Endothelial cell (in vitro differentiated cells): ENCODE data around the gene CDHR2. TPM values are rescaled to one million over a fixed set of nuclear protein-coding genes. Genes with fewer than 3 reads are reported as not detected.

ENCODE experiments used
- DNase-seq: peaks from one replicate; pipeline ENCODE4 v3.0.0; 2021; ENCODE audit warnings: low spot score
- H3K27ac Mint-ChIP-seq: one replicate; pipeline ENCODE4 v1.8.0; 2021; ENCODE audit warnings: mixed read lengths, inconsistent platforms; ENCODE audit not compliant: unreplicated experiment
- H3K27me3 Mint-ChIP-seq: one replicate; pipeline ENCODE4 v1.8.0; 2021; ENCODE audit warnings: mild to moderate bottlenecking, moderate library complexity, mixed read lengths, inconsistent platforms; ENCODE audit not compliant: unreplicated experiment
- H3K36me3 Mint-ChIP-seq: one replicate; pipeline ENCODE4 v1.8.0; 2021; ENCODE audit warnings: mild to moderate bottlenecking, low read depth, mixed read lengths, inconsistent platforms; ENCODE audit not compliant: unreplicated experiment
- H3K4me1 Mint-ChIP-seq: one replicate; pipeline ENCODE4 v1.8.0; 2021; ENCODE audit warnings: mild to moderate bottlenecking, mixed read lengths, inconsistent platforms; ENCODE audit not compliant: unreplicated experiment
- H3K4me3 Mint-ChIP-seq: one replicate; pipeline ENCODE4 v1.8.0; 2021; ENCODE audit warnings: mild to moderate bottlenecking, mixed read lengths, inconsistent platforms; ENCODE audit not compliant: unreplicated experiment
- H3K9me3 Mint-ChIP-seq: one replicate; pipeline ENCODE4 v1.8.0; 2021; ENCODE audit warnings: mixed read lengths, inconsistent platforms; ENCODE audit not compliant: unreplicated experiment
- CTCF ChIP-seq: fragments of 200-600 bp; sonication (generic); IDR thresholded peaks from one replicate; pipeline ENCODE4 v1.5.0; 2021; ENCODE audit warnings: antibody characterized with exemption; ENCODE audit not compliant: unreplicated experiment
- total RNA-seq: library from RNA; stranded (reverse); fragmentation: NEBNext Ultra II Directional; extraction: Animal tissue kit (Norgen Biotek cat#: 25700); gene quantifications from one replicate; pipeline ENCODE4 v1.2.1, GENCODE V29; 2021; ENCODE audit not compliant: unreplicated experiment

Gene CDHR2
- total RNA-seq, 1 donor from 2014 or later, result 0.85 TPM

- Mint-ChIP-seq H3K9me3 (no peaks in the 10 kb centered on the region), H3K27ac (no peak overlapping the region), H3K36me3 (no peaks in the 10 kb centered on the region), H3K4me3 (no peak overlapping the region), H3K4me1 (peaks cover 10% of the 10 kb centered on the region), H3K27me3 (peaks cover 16% of the 10 kb centered on the region)
- TF ChIP-seq CTCF, result no peak
- DNase-seq, result no peak
These were observed 77.1 kb downstream of the CDHR2 start for GRCh38 chr5:176625966-176626875.

- no peak for DNase-seq
- Mint-ChIP-seq H3K4me3 (no peak overlapping the region), H3K36me3 (no peaks in the 10 kb centered on the region), H3K9me3 (no peaks in the 10 kb centered on the region), H3K27me3 (peaks cover 16% of the 10 kb centered on the region), H3K4me1 (peaks cover 12% of the 10 kb centered on the region), H3K27ac (no peak overlapping the region)
- TF ChIP-seq CTCF, result no peak
These were observed 77.7 kb downstream of the CDHR2 start for GRCh38 chr5:176626876-176627236.

- Mint-ChIP-seq H3K36me3 (no peaks in the 10 kb centered on the region), H3K9me3 (no peaks in the 10 kb centered on the region), H3K27ac (no peak overlapping the region), H3K4me3 (no peak overlapping the region), H3K4me1 (peaks cover 12% of the 10 kb centered on the region), H3K27me3 (peaks cover 14% of the 10 kb centered on the region)
- no peak for TF ChIP-seq CTCF
- no peak for DNase-seq
These were observed 78.4 kb downstream of the CDHR2 start for GRCh38 chr5:176627582-176627981.

GRCh38 chr5:176628406-176629228 lies 79.5 kb downstream of the CDHR2 start:
- no peak for DNase-seq
- H3K27me3 Mint-ChIP-seq, result peaks cover 13% of the 10 kb centered on the region
- no peak overlapping the region for H3K27ac Mint-ChIP-seq
- H3K9me3 Mint-ChIP-seq, result no peaks in the 10 kb centered on the region
- TF ChIP-seq CTCF, result no peak
- peak overlapping the region; percentile 62 for H3K4me3 Mint-ChIP-seq
- H3K36me3 Mint-ChIP-seq, result no peaks in the 10 kb centered on the region
- H3K4me1 Mint-ChIP-seq, result peaks cover 12% of the 10 kb centered on the region
